ENCODE results near the gene CENPC. TPM values are rescaled to one million over a fixed set of nuclear protein-coding genes. Genes with fewer than 3 reads are reported as not detected.

Gene CENPC
- total RNA-seq, 2 donors from 2014 or later = 22.9 to 32.3 TPM

DNA sequence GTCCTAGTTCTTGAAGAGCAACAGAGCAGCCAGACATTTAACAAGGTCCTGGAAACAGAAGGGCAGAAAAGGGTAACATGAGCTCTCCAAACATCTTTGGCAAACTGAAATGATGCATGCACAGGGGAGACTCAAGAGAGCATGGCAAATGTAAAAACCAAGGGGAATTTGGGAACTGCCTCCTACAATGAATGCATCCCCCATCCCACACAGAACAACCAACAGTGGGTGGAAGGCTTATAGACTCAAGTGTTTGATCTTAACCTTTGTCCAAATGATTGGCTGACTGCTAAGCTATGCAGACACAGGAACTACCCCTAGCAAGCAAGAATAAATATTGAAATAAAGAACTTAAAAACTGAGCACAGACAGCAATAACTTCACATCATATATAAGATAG is 74.4 kb downstream of the CENPC start:
- Histone ChIP-seq H3K9ac (ENCODE audit: extremely low read depth, low read length, poor library complexity, severe bottlenecking) (no peak overlapping the region), H3K4me3 (ENCODE audit: low read length) (no peak overlapping the region), H3K9me3 (ENCODE audit: control insufficient read depth, low read length) (no peaks in the 10 kb centered on the region), H3K36me3 (ENCODE audit: control insufficient read depth, insufficient read depth, low read length) (peaks cover 37% of the 10 kb centered on the region), H3K27ac (ENCODE audit: low read depth, low read length) (no peak overlapping the region), H3K4me1 (ENCODE audit: control insufficient read depth, insufficient read depth, low read length) (no peaks in the 10 kb centered on the region), H3K27me3 (ENCODE audit: control insufficient read depth, insufficient read depth, low read length, poor library complexity, severe bottlenecking) (no peaks in the 10 kb centered on the region)
- H3K4me3 Mint-ChIP-seq = no peak overlapping the region
- peaks cover 51% of the 10 kb centered on the region for H3K36me3 Mint-ChIP-seq (ENCODE audit: low read depth)
- no peak for DNase-seq
- H3K27ac Mint-ChIP-seq = no peak overlapping the region
- TF ChIP-seq CTCF (conservative IDR thresholded peaks at IDR 0.05) = no peak
- H3K9me3 Mint-ChIP-seq = no peaks in the 10 kb centered on the region
- H3K4me1 Mint-ChIP-seq = peaks cover 5% of the 10 kb centered on the region
- H3K27me3 Mint-ChIP-seq (ENCODE audit: insufficient read depth) = no peaks in the 10 kb centered on the region

GRCh38 chr4:67468830-67469229 is 76.5 kb downstream of the CENPC start:
- no peak for DNase-seq
- no peak overlapping the region for H3K27ac Mint-ChIP-seq
- H3K4me1 ChIP-seq (ENCODE audit: control insufficient read depth, insufficient read depth, low read length) = no peaks in the 10 kb centered on the region
- no peak for TF ChIP-seq CTCF (conservative IDR thresholded peaks at IDR 0.05)
- H3K27me3 Mint-ChIP-seq (ENCODE audit: insufficient read depth) = no peaks in the 10 kb centered on the region
- H3K9me3 ChIP-seq (ENCODE audit: control insufficient read depth, low read length) = no peaks in the 10 kb centered on the region
- H3K4me1 Mint-ChIP-seq = peaks cover 5% of the 10 kb centered on the region
- peaks cover 22% of the 10 kb centered on the region for H3K36me3 ChIP-seq (ENCODE audit: control insufficient read depth, insufficient read depth, low read length)
- H3K27me3 ChIP-seq (ENCODE audit: control insufficient read depth, insufficient read depth, low read length, poor library complexity, severe bottlenecking) = no peaks in the 10 kb centered on the region
- H3K4me3 ChIP-seq (ENCODE audit: low read length) = no peak overlapping the region
- H3K27ac ChIP-seq (ENCODE audit: low read depth, low read length) = no peak overlapping the region
- H3K36me3 Mint-ChIP-seq (ENCODE audit: low read depth) = peaks cover 35% of the 10 kb centered on the region
- H3K9ac ChIP-seq (ENCODE audit: extremely low read depth, low read length, poor library complexity, severe bottlenecking) = no peak overlapping the region
- H3K9me3 Mint-ChIP-seq = no peaks in the 10 kb centered on the region
- no peak overlapping the region for H3K4me3 Mint-ChIP-seq

- H3K36me3 Mint-ChIP-seq (ENCODE audit: low read depth) = peaks cover 25% of the 10 kb centered on the region
- no peaks in the 10 kb centered on the region for H3K27me3 ChIP-seq (ENCODE audit: control insufficient read depth, insufficient read depth, low read length, poor library complexity, severe bottlenecking)
- no peak for DNase-seq
- no peak overlapping the region for H3K4me3 ChIP-seq (ENCODE audit: low read length)
- no peaks in the 10 kb centered on the region for H3K27me3 Mint-ChIP-seq (ENCODE audit: insufficient read depth)
- no peak for TF ChIP-seq CTCF (conservative IDR thresholded peaks at IDR 0.05)
- WGBS, 2 experiments (ENCODE audit: insufficient coverage in 1 of 2, insufficient read length in 1 of 2) = 91 to 100% methylated on average over 1 to 3 of the region's 3 CpGs
- peaks cover 5% of the 10 kb centered on the region for H3K4me1 Mint-ChIP-seq
- H3K9me3 Mint-ChIP-seq = no peaks in the 10 kb centered on the region
- no peak overlapping the region for H3K27ac Mint-ChIP-seq
- H3K4me1 ChIP-seq (ENCODE audit: control insufficient read depth, insufficient read depth, low read length) = no peaks in the 10 kb centered on the region
- peaks cover 12% of the 10 kb centered on the region for H3K36me3 ChIP-seq (ENCODE audit: control insufficient read depth, insufficient read depth, low read length)
- H3K9ac ChIP-seq (ENCODE audit: extremely low read depth, low read length, poor library complexity, severe bottlenecking) = no peak overlapping the region
- no peak overlapping the region for H3K27ac ChIP-seq (ENCODE audit: low read depth, low read length)
- no peaks in the 10 kb centered on the region for H3K9me3 ChIP-seq (ENCODE audit: control insufficient read depth, low read length)
- no peak overlapping the region for H3K4me3 Mint-ChIP-seq
These were observed 78.6 kb downstream of the CENPC start for GRCh38 chr4:67466751-67467150.

Measured in endodermal cell (in vitro differentiated cells).